Activated CD8-positive, alpha-beta T cell treated with anti-CD3 and anti-CD28 coated beads for 36 hours (primary cell): Measurements from ENCODE around the gene TWF2. TPM values are rescaled to one million over a fixed set of nuclear protein-coding genes. Genes with fewer than 3 reads are reported as not detected.

ENCODE experiments used
- ATAC-seq: fragments of 200-7000 bp; cut with Tn5 transposase; one replicate; pipeline ENCODE4 v1.10.0; 2021; ENCODE audit warnings: mild to moderate bottlenecking, moderate library complexity
- CTCF ChIA-PET: fragments of 350-600 bp; sonication (Branson Sonifier 250); formaldehyde crosslinking; loops from one replicate; lab custom pipeline; 2021; ENCODE audit warnings: antibody characterized with exemption; lab: Charles Lee
- POLR2A ChIA-PET: fragments of 350-600 bp; sonication (Branson Sonifier 250); formaldehyde crosslinking; loops from one replicate; lab custom pipeline; 2021; ENCODE audit warnings: antibody characterized with exemption; lab: Charles Lee
- DNase-seq: peaks from one replicate; pipeline ENCODE4 v3.0.0-alpha.2; 2020
- H3K27ac Mint-ChIP-seq: one replicate; pipeline ENCODE4 v1.8.0; 2021; ENCODE audit warnings: mild to moderate bottlenecking, mixed read lengths
- H3K27me3 Mint-ChIP-seq: one replicate; pipeline ENCODE4 v1.8.0; 2021; ENCODE audit warnings: mixed read lengths
- H3K36me3 Mint-ChIP-seq: one replicate; pipeline ENCODE4 v1.8.0; 2021; ENCODE audit warnings: low read depth, mixed read lengths
- H3K4me1 Mint-ChIP-seq: one replicate; pipeline ENCODE4 v1.8.0; 2021; ENCODE audit warnings: low read depth, mixed read lengths
- H3K4me3 Mint-ChIP-seq: one replicate; pipeline ENCODE4 v1.8.0; 2021; ENCODE audit warnings: mild to moderate bottlenecking, moderate library complexity, mixed read lengths
- H3K9me3 Mint-ChIP-seq: one replicate; pipeline ENCODE4 v1.8.0; 2021; ENCODE audit warnings: mixed read lengths
- intact Hi-C: fragments of 100-400 bp; cut with micrococcal nuclease; formaldehyde crosslinking; loops from one replicate; pipeline ENCODE4 v1.10.0; 2022
- total RNA-seq, 2 experiments: library from RNA; stranded (reverse); gene quantifications; one replicate each; pipeline ENCODE4 v1.2.3, GENCODE V29; 2021
- TF ChIP-seq, protein P1 (sequence below): fragments of 200-600 bp; IDR thresholded peaks from one replicate; pipeline ENCODE4 v1.8.0; 2022; ENCODE audit warnings: antibody characterized with exemption, mild to moderate bottlenecking

The TWF2 gene
- total RNA-seq, 2 experiments from 2014 or later: 137 TPM

GRCh38 chr3:52281981-52282801 is 43.2 kb upstream of the TWF2 start:
- peak overlapping the region; percentile 53 for H3K4me3 Mint-ChIP-seq

GRCh38 chr3:52280050-52280461 is 41.1 kb upstream of the TWF2 start:
- Mint-ChIP-seq H3K27ac (peak overlapping the region; percentile 96), H3K27me3 (no peaks in the 10 kb centered on the region), H3K9me3 (no peaks in the 10 kb centered on the region), H3K36me3 (peaks cover 54% of the 10 kb centered on the region), H3K4me1 (peaks cover 51% of the 10 kb centered on the region), H3K4me3 (peak overlapping the region; percentile 99)
- POLR2A ChIA-PET: interaction anchor here (0.7 to 31.0 kb wide), 9 partner anchors 8 to 127 kb away, joined by 3 to 949 read pairs (median 5); partner anchors contain the start of genes GLYCTK, PPM1M, TLR9 and TWF2
- TF ChIP-seq, protein P1, sequence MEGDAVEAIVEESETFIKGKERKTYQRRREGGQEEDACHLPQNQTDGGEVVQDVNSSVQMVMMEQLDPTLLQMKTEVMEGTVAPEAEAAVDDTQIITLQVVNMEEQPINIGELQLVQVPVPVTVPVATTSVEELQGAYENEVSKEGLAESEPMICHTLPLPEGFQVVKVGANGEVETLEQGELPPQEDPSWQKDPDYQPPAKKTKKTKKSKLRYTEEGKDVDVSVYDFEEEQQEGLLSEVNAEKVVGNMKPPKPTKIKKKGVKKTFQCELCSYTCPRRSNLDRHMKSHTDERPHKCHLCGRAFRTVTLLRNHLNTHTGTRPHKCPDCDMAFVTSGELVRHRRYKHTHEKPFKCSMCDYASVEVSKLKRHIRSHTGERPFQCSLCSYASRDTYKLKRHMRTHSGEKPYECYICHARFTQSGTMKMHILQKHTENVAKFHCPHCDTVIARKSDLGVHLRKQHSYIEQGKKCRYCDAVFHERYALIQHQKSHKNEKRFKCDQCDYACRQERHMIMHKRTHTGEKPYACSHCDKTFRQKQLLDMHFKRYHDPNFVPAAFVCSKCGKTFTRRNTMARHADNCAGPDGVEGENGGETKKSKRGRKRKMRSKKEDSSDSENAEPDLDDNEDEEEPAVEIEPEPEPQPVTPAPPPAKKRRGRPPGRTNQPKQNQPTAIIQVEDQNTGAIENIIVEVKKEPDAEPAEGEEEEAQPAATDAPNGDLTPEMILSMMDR: no peak
- CTCF ChIA-PET: interaction anchor here (0.9 to 10.1 kb wide), 10 partner anchors 10 to 60 kb away, joined by 3 to 93 read pairs (median 12); partner anchors contain the start of genes TLR9 and TWF2
- ATAC-seq: no peak
- no peak for DNase-seq
- intact Hi-C loops: no loop called here

More at GRCh38 chr3:52281981-52282801, 43.2 kb upstream of the TWF2 start:
- TF ChIP-seq, protein P1: no peak
- DNase-seq (peak; percentile 70), ATAC-seq (peak; percentile 13)
- intact Hi-C loops: no loop called here
- Mint-ChIP-seq H3K9me3 (no peaks in the 10 kb centered on the region), H3K27me3 (no peaks in the 10 kb centered on the region), H3K4me1 (peaks cover 56% of the 10 kb centered on the region), H3K36me3 (peaks cover 39% of the 10 kb centered on the region), H3K27ac (peak overlapping the region; percentile 80)
- POLR2A ChIA-PET: interaction anchor here (0.7 to 31.0 kb wide), 8 partner anchors 9 to 430 kb away, joined by 3 to 949 read pairs (median 4); partner anchors contain the start of genes NISCH, PPM1M, TLR9 and TWF2
- CTCF ChIA-PET: interaction anchor here (0.8 to 10.1 kb wide), 11 partner anchors 7 to 62 kb away, joined by 3 to 93 read pairs (median 5); partner anchors contain the start of gene TWF2

- H3K27me3 Mint-ChIP-seq: no peaks in the 10 kb centered on the region
- ATAC-seq (no peak), DNase-seq (no peak)
- H3K27ac Mint-ChIP-seq: peak overlapping the region; percentile 96
- H3K36me3 Mint-ChIP-seq: peaks cover 58% of the 10 kb centered on the region
- ChIA-PET POLR2A (interaction anchor here (0.8 to 31.0 kb wide), 12 partner anchors 9 to 288 kb away, joined by 3 to 949 read pairs (median 5); partner anchors contain the start of genes GLYCTK, PPM1M, RPL29 and TLR9), CTCF (interaction anchor here (0.9 to 10.1 kb wide), 14 partner anchors 11 to 297 kb away, joined by 3 to 93 read pairs (median 7); partner anchors contain the start of genes TLR9 and TWF2)
- H3K4me3 Mint-ChIP-seq: peak overlapping the region; percentile 99
- peaks cover 49% of the 10 kb centered on the region for H3K4me1 Mint-ChIP-seq
- no peaks in the 10 kb centered on the region for H3K9me3 Mint-ChIP-seq
- TF ChIP-seq, protein P1: no peak
- intact Hi-C loops: loop anchor here (2.0 kb wide), 1 partner anchor 41 kb away; the partner anchor contains the start of gene TWF2
These were observed 40.6 kb upstream of the TWF2 start for GRCh38 chr3:52279596-52279995.

DNA sequence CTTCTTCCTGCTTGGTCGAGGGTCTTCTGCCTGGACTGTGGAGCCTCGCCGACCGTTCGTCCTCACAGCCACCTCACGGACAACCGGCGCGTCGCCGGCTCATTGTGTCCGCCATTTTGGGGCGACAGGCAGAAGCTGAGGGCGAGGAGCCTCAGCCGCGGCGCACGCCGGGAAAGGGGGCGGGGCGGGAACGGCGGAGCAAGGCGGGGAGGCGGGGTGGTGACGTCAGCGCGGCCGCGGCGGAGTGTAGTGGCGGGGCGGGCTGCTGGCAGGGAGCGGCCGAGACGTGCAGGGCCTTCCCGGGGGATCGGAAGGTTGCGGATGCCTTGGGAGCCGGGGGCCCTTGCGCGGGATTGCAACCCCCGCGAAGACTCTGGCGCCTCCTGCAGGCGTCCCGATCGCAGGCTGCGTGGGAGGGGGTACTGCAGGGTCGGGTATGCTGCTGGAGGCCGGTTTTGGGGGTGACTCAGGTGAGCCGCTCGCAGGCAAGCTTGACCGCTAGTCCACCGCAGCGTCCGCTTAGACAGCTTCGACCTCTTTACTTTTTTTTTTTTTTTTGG is 39.6 kb upstream of the TWF2 start, which contains the start of gene WDR82:
Gene WDR82 (minus strand): TSS at position 140 of the 560 bp plus-strand sequence. CDS start 288 bp downstream, outside the sequence.
- H3K27me3 Mint-ChIP-seq: no peaks in the 10 kb centered on the region
- DNase-seq (peak; percentile 98), ATAC-seq (peak; percentile 72)
- ChIA-PET CTCF (interaction anchor here (0.9 to 10.1 kb wide), 14 partner anchors 22 to 296 kb away, joined by 3 to 93 read pairs (median 7); partner anchors contain the start of genes TLR9 and TWF2), POLR2A (interaction anchor here (0.6 to 31.0 kb wide), 18 partner anchors 9 to 287 kb away, joined by 3 to 949 read pairs (median 5); partner anchors contain the start of genes DUSP7, GLYCTK, PPM1M and RPL29)
- TF ChIP-seq, protein P1: peak; percentile 69
- no peaks in the 10 kb centered on the region for H3K9me3 Mint-ChIP-seq
- H3K27ac Mint-ChIP-seq: peak within 1 kb of the TSS; percentile 96
- H3K4me1 Mint-ChIP-seq: peaks cover 50% of the 10 kb centered on the region
- H3K4me3 Mint-ChIP-seq: peak within 1 kb of the TSS; percentile 99
- intact Hi-C loops: loop anchor here (2.0 kb wide), 1 partner anchor 40 kb away; the partner anchor contains the start of gene TWF2
- H3K36me3 Mint-ChIP-seq: peaks cover 67% of the 10 kb centered on the region
